Measurements from ENCODE around the gene MACROD2.

The MACROD2 gene

DNA sequence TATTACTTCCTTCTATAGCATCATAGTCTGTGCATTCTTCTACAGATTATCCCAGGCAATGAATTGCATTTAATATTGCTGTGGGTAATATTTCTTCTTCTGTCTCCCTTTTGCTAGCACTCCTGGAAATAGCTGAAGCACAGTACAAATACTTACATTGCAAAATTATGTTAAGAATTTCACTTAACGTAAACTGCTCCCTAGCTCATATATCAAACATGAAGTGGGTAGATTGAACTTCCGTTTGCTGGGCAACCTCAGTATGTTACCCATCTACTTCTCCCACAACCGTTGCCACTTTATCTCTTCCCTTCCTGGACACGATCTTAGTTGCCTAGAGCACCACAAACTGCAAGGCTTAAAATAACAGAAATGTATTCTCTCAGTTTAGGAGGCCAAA is 1614.6 kb downstream of the MACROD2 start:
- H3K9me3 ChIP-seq = no peaks in the 10 kb centered on the region
- H3K4me3 ChIP-seq (ENCODE audit: low read depth in 1 of 2, low read length in 1 of 2) = no peak overlapping the region
- no peaks in the 10 kb centered on the region for H3K4me1 ChIP-seq (ENCODE audit: control insufficient read depth in 1 of 2, insufficient read depth in 1 of 2, low read depth in 1 of 2, low read length in 1 of 2)
- TF ChIP-seq, protein P1, sequence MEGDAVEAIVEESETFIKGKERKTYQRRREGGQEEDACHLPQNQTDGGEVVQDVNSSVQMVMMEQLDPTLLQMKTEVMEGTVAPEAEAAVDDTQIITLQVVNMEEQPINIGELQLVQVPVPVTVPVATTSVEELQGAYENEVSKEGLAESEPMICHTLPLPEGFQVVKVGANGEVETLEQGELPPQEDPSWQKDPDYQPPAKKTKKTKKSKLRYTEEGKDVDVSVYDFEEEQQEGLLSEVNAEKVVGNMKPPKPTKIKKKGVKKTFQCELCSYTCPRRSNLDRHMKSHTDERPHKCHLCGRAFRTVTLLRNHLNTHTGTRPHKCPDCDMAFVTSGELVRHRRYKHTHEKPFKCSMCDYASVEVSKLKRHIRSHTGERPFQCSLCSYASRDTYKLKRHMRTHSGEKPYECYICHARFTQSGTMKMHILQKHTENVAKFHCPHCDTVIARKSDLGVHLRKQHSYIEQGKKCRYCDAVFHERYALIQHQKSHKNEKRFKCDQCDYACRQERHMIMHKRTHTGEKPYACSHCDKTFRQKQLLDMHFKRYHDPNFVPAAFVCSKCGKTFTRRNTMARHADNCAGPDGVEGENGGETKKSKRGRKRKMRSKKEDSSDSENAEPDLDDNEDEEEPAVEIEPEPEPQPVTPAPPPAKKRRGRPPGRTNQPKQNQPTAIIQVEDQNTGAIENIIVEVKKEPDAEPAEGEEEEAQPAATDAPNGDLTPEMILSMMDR (IDR thresholded peaks at IDR 0.05) = no peak
- H3K27me3 ChIP-seq = no peaks in the 10 kb centered on the region
- H3K36me3 ChIP-seq = no peaks in the 10 kb centered on the region
- H3K27ac ChIP-seq = no peak overlapping the region

- no peaks in the 10 kb centered on the region for H3K27me3 ChIP-seq
- no peak overlapping the region for H3K27ac ChIP-seq
- H3K36me3 ChIP-seq = no peaks in the 10 kb centered on the region
- no peaks in the 10 kb centered on the region for H3K4me1 ChIP-seq (ENCODE audit: control insufficient read depth in 1 of 2, insufficient read depth in 1 of 2, low read depth in 1 of 2, low read length in 1 of 2)
- TF ChIP-seq, protein P1 (IDR thresholded peaks at IDR 0.05) = no peak
- H3K9me3 ChIP-seq = no peaks in the 10 kb centered on the region
- H3K4me3 ChIP-seq (ENCODE audit: low read depth in 1 of 2, low read length in 1 of 2) = no peak overlapping the region
Measured at GRCh38 chr20:15610787-15611186, 1615.5 kb downstream of the MACROD2 start.

DNA sequence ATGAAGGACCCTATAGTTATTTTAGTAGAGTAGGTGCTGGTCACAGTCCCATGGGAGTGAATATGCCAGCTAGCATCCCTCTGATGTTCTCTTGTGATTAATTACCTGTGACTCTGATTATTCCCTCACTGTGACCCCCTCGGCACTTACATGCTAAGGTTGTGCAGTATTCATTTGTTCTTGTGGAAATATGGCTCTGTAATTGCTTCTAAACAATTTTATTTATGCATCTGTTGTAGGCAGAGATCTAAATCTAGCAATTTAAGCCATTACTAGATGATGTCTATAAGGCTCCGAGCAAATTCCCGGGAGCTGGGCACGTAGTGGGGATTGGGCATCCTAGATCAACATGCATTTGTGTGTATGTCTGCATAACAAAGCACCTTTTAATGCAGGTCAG is 1616.2 kb downstream of the MACROD2 start:
- no peaks in the 10 kb centered on the region for H3K36me3 ChIP-seq
- H3K9me3 ChIP-seq = no peaks in the 10 kb centered on the region
- no peak overlapping the region for H3K4me3 ChIP-seq (ENCODE audit: low read depth in 1 of 2, low read length in 1 of 2)
- no peak overlapping the region for H3K27ac ChIP-seq
- H3K4me1 ChIP-seq (ENCODE audit: control insufficient read depth in 1 of 2, insufficient read depth in 1 of 2, low read depth in 1 of 2, low read length in 1 of 2) = no peaks in the 10 kb centered on the region
- TF ChIP-seq, protein P1 (IDR thresholded peaks at IDR 0.05) = no peak
- no peaks in the 10 kb centered on the region for H3K27me3 ChIP-seq

DNA sequence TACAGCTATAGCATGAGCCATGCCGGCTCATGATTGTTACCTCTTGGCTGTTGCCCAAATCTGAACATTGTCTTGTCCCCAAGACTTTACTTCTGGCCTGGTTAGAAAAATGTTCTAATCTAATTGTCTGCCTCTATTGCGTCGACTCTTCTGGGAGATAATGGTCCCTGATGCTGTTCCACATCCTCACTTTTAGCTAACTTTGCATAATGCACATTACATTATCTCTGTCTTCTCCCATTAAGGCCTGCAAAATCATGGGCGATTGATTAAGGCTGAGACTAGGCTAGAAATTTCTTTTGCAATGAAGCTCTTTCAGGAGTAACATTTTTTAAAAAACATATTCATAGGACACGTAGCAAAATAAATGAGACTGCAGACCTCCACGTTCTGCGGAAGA is 1616.9 kb downstream of the MACROD2 start:
- H3K4me3 ChIP-seq (ENCODE audit: low read depth in 1 of 2, low read length in 1 of 2) = no peak overlapping the region
- H3K36me3 ChIP-seq = no peaks in the 10 kb centered on the region
- TF ChIP-seq, protein P1 (IDR thresholded peaks at IDR 0.05) = no peak
- H3K4me1 ChIP-seq (ENCODE audit: control insufficient read depth in 1 of 2, insufficient read depth in 1 of 2, low read depth in 1 of 2, low read length in 1 of 2) = no peaks in the 10 kb centered on the region
- no peaks in the 10 kb centered on the region for H3K27me3 ChIP-seq
- H3K27ac ChIP-seq = no peak overlapping the region
- H3K9me3 ChIP-seq = no peaks in the 10 kb centered on the region

DNA sequence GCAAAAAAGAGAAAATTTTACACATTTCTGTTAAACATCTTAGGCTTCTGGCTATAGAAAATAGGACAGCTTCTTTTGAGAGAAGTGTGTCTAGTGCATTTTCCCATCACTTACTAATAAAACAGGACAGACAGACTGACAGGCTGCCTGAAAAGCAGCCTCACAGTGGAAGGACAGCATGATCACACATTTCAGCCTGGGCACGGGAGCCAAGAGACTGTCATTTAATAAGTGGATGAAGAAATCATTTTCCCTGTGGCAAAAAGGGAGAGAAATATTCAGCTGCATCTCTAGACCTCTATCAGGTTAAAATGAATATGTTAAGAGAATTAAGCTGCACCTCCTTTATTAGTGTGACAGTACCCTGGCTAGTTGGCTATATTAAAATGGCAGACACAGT is 1617.5 kb downstream of the MACROD2 start:
- TF ChIP-seq, protein P1 (IDR thresholded peaks at IDR 0.05) = no peak
- Histone ChIP-seq H3K36me3 (no peaks in the 10 kb centered on the region), H3K4me3 (ENCODE audit: low read depth in 1 of 2, low read length in 1 of 2) (no peak overlapping the region), H3K27ac (no peak overlapping the region), H3K9me3 (no peaks in the 10 kb centered on the region), H3K27me3 (no peaks in the 10 kb centered on the region), H3K4me1 (ENCODE audit: control insufficient read depth in 1 of 2, insufficient read depth in 1 of 2, low read depth in 1 of 2, low read length in 1 of 2) (no peaks in the 10 kb centered on the region)

GRCh38 chr20:15613530-15613929 is 1618.2 kb downstream of the MACROD2 start:
- Histone ChIP-seq H3K27me3 (no peaks in the 10 kb centered on the region), H3K27ac (no peak overlapping the region), H3K9me3 (no peaks in the 10 kb centered on the region), H3K36me3 (no peaks in the 10 kb centered on the region), H3K4me1 (ENCODE audit: control insufficient read depth in 1 of 2, insufficient read depth in 1 of 2, low read depth in 1 of 2, low read length in 1 of 2) (no peaks in the 10 kb centered on the region), H3K4me3 (ENCODE audit: low read depth in 1 of 2, low read length in 1 of 2) (no peak overlapping the region)
- TF ChIP-seq, protein P1 (IDR thresholded peaks at IDR 0.05) = no peak
